Measurements from ENCODE around the gene C10orf90.

Gene C10orf90

GRCh38 chr10:126670056-126670894 lies at the start of gene C10orf90:
TSS of gene C10orf90 (minus strand) at chr10:126670693. CDS start at chr10:126670480, 213 bp downstream.
- no peak for DNase-seq (ENCODE audit: low read depth in 2 of 2, low spot score in 1 of 2)

- DNase-seq (ENCODE audit: low read depth in 2 of 2, low spot score in 1 of 2), result no peak
Measured at GRCh38 chr10:126716366-126716765, 45.9 kb upstream of the C10orf90 start.

- DNase-seq (ENCODE audit: low read depth in 2 of 2, low spot score in 1 of 2), result no peak
Measured at GRCh38 chr10:126713594-126713993, 43.1 kb upstream of the C10orf90 start.

GRCh38 chr10:126712681-126713080 lies 42.2 kb upstream of the C10orf90 start:
- no peak for DNase-seq (ENCODE audit: low read depth in 2 of 2, low spot score in 1 of 2)

- DNase-seq (ENCODE audit: low read depth in 2 of 2, low spot score in 1 of 2), result no peak
Measured at GRCh38 chr10:126705951-126706565, 35.6 kb upstream of the C10orf90 start.

GRCh38 chr10:126705131-126705530 lies 34.6 kb upstream of the C10orf90 start:
- DNase-seq (ENCODE audit: low read depth in 2 of 2, low spot score in 1 of 2), result no peak

GRCh38 chr10:126704649-126705048 lies 34.2 kb upstream of the C10orf90 start:
- DNase-seq (ENCODE audit: low read depth in 2 of 2, low spot score in 1 of 2), result no peak

- DNase-seq (ENCODE audit: low read depth in 2 of 2, low spot score in 1 of 2), result no peak
Measured at GRCh38 chr10:126702181-126702580, 31.7 kb upstream of the C10orf90 start.

- DNase-seq (ENCODE audit: low read depth in 2 of 2, low spot score in 1 of 2), result no peak
Measured at GRCh38 chr10:126701526-126701925, 31.0 kb upstream of the C10orf90 start.

GRCh38 chr10:126696684-126697083 lies 26.2 kb upstream of the C10orf90 start:
- DNase-seq (ENCODE audit: low read depth in 2 of 2, low spot score in 1 of 2), result no peak

- DNase-seq (ENCODE audit: low read depth in 2 of 2, low spot score in 1 of 2), result no peak
Measured at GRCh38 chr10:126691456-126691855, 21.0 kb upstream of the C10orf90 start.

- DNase-seq (ENCODE audit: low read depth in 2 of 2, low spot score in 1 of 2), result no peak
Measured at GRCh38 chr10:126690534-126690933, 20.0 kb upstream of the C10orf90 start.

- DNase-seq (ENCODE audit: low read depth in 2 of 2, low spot score in 1 of 2), result no peak
Measured at GRCh38 chr10:126689461-126689994, 19.0 kb upstream of the C10orf90 start.

GRCh38 chr10:126687121-126687606 lies 16.7 kb upstream of the C10orf90 start:
- no peak for DNase-seq (ENCODE audit: low read depth in 2 of 2, low spot score in 1 of 2)

- DNase-seq (ENCODE audit: low read depth in 2 of 2, low spot score in 1 of 2), result no peak
Measured at GRCh38 chr10:126686719-126687118, 16.2 kb upstream of the C10orf90 start.

- no peak for DNase-seq (ENCODE audit: low read depth in 2 of 2, low spot score in 1 of 2)
Measured at GRCh38 chr10:126686268-126686667, 15.8 kb upstream of the C10orf90 start.

GRCh38 chr10:126685756-126686155 lies 15.3 kb upstream of the C10orf90 start:
- no peak for DNase-seq (ENCODE audit: low read depth in 2 of 2, low spot score in 1 of 2)

- no peak for DNase-seq (ENCODE audit: low read depth in 2 of 2, low spot score in 1 of 2)
Measured at GRCh38 chr10:126684171-126684745, 13.8 kb upstream of the C10orf90 start.

GRCh38 chr10:126683466-126683865 lies 13.0 kb upstream of the C10orf90 start:
- no peak for DNase-seq (ENCODE audit: low read depth in 2 of 2, low spot score in 1 of 2)

- no peak for DNase-seq (ENCODE audit: low read depth in 2 of 2, low spot score in 1 of 2)
Measured at GRCh38 chr10:126675656-126676438, 5.4 kb upstream of the C10orf90 start.

Data from stimulated activated CD8-positive, alpha-beta memory T cell treated with anti-CD3 and anti-CD28 coated beads, Interleukin-4, amount 100 ng/mL, for 4 hours (primary cell).